HepG2 (cell line): ENCODE measurements around the gene EMC9. TPM values are rescaled to one million over a fixed set of nuclear protein-coding genes. Genes with fewer than 3 reads are reported as not detected.

Source experiments
- BRD4 ChIP-seq: sonication (generic); formaldehyde crosslinking; IDR thresholded peaks from 2 replicates; pipeline ENCODE4 v1.4.0; 2020; ENCODE audit warnings: missing genetic modification reagents
- CREM ChIP-seq, 2 experiments: sonication (generic) in 1 of 2; formaldehyde crosslinking in 1 of 2; IDR thresholded peaks; 2 replicates each; pipeline versions ENCODE4 v1.4.0 to v1.6.1; 2016 to 2020; ENCODE audit warnings: antibody characterized with exemption in 1 of 2, mild to moderate bottlenecking in 1 of 2, missing genetic modification reagents in 1 of 2
- NKX3-1 ChIP-seq: sonication (generic); formaldehyde crosslinking; IDR thresholded peaks from 2 replicates; pipeline ENCODE4 v1.5.0; 2020; ENCODE audit warnings: missing genetic modification reagents
- PRDM15 ChIP-seq: sonication (generic); formaldehyde crosslinking; IDR thresholded peaks from 2 replicates; pipeline ENCODE4 v1.4.0; 2020; ENCODE audit warnings: missing genetic modification reagents
- REPIN1 ChIP-seq: sonication (generic); formaldehyde crosslinking; IDR thresholded peaks from 2 replicates; pipeline ENCODE4 v1.8.0; 2022; ENCODE audit warnings: missing genetic modification reagents, low read depth, mild to moderate bottlenecking, borderline replicate concordance
- RFXAP ChIP-seq: sonication (generic); formaldehyde crosslinking; IDR thresholded peaks from 2 replicates; pipeline ENCODE4 v1.4.0; 2020; ENCODE audit warnings: missing genetic modification reagents, borderline replicate concordance
- SSRP1 ChIP-seq: IDR thresholded peaks from 2 replicates; pipeline ENCODE4 v1.6.1; 2016; ENCODE audit warnings: control low read depth
- STAG1 ChIP-seq: sonication (generic); formaldehyde crosslinking; IDR thresholded peaks from 2 replicates; pipeline ENCODE4 v1.4.0; 2020; ENCODE audit warnings: missing genetic modification reagents
- TFDP1 ChIP-seq: IDR thresholded peaks from 2 replicates; pipeline ENCODE4 v1.6.1; 2016; ENCODE audit warnings: missing compliant biosample characterization, missing genetic modification reagents, borderline replicate concordance
- XBP1 ChIP-seq: sonication (generic); formaldehyde crosslinking; IDR thresholded peaks from 2 replicates; pipeline ENCODE4 v1.5.0; 2020; ENCODE audit warnings: missing genetic modification reagents
- ZC3H13 ChIP-seq: sonication (generic); formaldehyde crosslinking; IDR thresholded peaks from 2 replicates; pipeline ENCODE4 v1.8.1; 2023; ENCODE audit warnings: mild to moderate bottlenecking, missing genetic modification reagents, moderate library complexity
- ZHX1 ChIP-seq: sonication (generic); formaldehyde crosslinking; IDR thresholded peaks from 2 replicates; pipeline ENCODE4 v1.8.1; 2022; ENCODE audit warnings: low read depth, mild to moderate bottlenecking, missing genetic modification reagents
- ZNF556 ChIP-seq: sonication (generic); formaldehyde crosslinking; IDR thresholded peaks from 2 replicates; pipeline ENCODE4 v1.4.0; 2020; ENCODE audit warnings: mild to moderate bottlenecking, missing genetic modification reagents, borderline replicate concordance
- ZNF562 ChIP-seq: sonication (generic); formaldehyde crosslinking; IDR thresholded peaks from 2 replicates; pipeline ENCODE4 v1.8.0; 2022; ENCODE audit warnings: missing genetic modification reagents, borderline replicate concordance
- ZNF598 ChIP-seq: sonication (generic); formaldehyde crosslinking; IDR thresholded peaks from 2 replicates; pipeline ENCODE4 v1.5.1; 2020; ENCODE audit warnings: mild to moderate bottlenecking, missing genetic modification reagents, borderline replicate concordance
- polyA plus RNA-seq, 8 experiments: library from polyadenylated mRNA; depleted of rRNA in 3 of 8; stranded (reverse) in 7 of 8; unstranded in 1 of 8; fragments of >200 nt; fragmentation: Illumina TruSeq in 4 of 8; extraction: Trizol in 4 of 8; gene quantifications; 2 replicates each; pipeline versions ENCODE4 v1.2.1 to v1.2.3, GENCODE V29; 2011 to 2016; ENCODE audit warnings: low read depth in 4 of 8, missing spikeins in 1 of 8, mixed read lengths in 1 of 8; ENCODE audit not compliant: insufficient read depth in 1 of 8
- total RNA-seq, 5 experiments: library from RNA; depleted of rRNA; stranded (reverse); fragments of >200 nt; fragmentation: Illumina TruSeq; extraction: Trizol; gene quantifications; 2 replicates each; pipeline ENCODE4 v1.2.3, GENCODE V29; 2016; ENCODE audit warnings: low read depth in 1 of 5
- TF ChIP-seq, protein P1 (sequence below): conservative IDR thresholded peaks from 2 replicates; pipeline ENCODE4 v1.6.1; 2018; ENCODE audit warnings: missing genetic modification reagents
- TF ChIP-seq, protein P2 (sequence below): sonication (generic); IDR thresholded peaks from 2 replicates; pipeline ENCODE4 v1.6.1; 2016; ENCODE audit warnings: low read depth, borderline replicate concordance

Gene EMC9
- total and polyA plus RNA-seq, 2 of the 13 experiments (the other 11 are each of a cell fraction or from before 2014, with no cell fraction given) = 60.5 to 78.7 TPM

DNA sequence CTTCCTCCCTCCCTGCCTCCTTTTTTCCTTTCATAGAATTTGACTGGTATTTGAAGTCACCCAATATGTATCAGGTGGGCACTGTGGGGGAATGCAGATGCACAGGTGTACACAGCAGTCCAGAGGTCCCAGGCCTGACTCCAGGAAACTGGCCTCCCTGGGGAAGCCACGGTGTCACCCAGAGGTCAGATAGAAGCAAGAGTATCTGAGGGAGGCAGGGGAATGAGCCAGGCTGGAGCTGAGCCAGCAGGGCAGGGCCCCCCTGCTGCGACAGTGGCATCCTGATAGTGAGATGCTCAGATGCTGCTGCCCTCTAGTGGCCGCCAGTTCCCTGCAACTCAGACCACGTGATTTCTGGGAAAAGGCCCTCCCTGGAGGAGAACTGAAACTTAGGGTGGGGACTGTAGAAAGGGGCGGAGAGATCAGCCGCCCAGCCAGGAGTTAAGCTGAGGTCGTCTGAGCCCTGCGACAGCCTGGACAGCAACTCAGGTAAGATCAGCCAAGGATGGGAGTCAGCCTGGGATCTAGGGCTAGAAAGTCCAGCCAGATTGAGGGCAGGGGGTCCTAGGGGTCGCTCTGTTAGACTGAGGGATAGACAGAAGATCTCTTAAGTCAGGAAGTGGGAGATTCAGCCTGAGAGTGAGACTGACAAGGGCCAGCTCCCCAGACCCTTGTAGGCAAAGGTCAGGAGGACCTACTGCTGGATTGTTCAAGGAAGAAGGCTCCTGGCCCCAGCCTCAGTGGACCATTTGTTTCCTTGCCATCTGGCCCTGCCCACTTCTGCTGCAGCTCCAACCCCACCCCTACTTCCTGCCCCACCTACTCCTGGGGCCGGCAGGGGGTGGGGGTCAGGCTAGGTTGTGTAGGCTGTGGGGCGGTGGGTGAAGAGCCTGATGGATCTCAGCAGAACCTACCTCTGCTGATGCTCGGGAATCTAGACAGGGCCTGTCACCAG, 19.7 kb upstream of the EMC9 start, which contains the start of gene IRF9 (continued):
- TF ChIP-seq PRDM15 (CRISPR knock-in tag) (peak; percentile 71; the same call in 1 of the 2 replicates), SSRP1 (CRISPR knock-in tag) (peak; percentile 99), TFDP1 (CRISPR knock-in tag) (peak; percentile 85; the same call in 1 of the 2 replicates), ZC3H13 (CRISPR knock-in tag) (peak; percentile 97), REPIN1 (CRISPR knock-in tag) (peak; percentile 100), CREM (IDR thresholded peaks at IDR 0.05) (peak; percentile 77), CREM (CRISPR knock-in tag; IDR thresholded peaks at IDR 0.05) (no peak; the same call in 1 of the 2 replicates), ZNF562 (no peak), ZHX1 (CRISPR knock-in tag) (peak; percentile 96), RFXAP (CRISPR knock-in tag) (peak; percentile 94; the same call in 1 of the 2 replicates), ZNF598 (peak; percentile 96), STAG1 (CRISPR knock-in tag) (peak; percentile 97), NKX3-1 (CRISPR knock-in tag) (no peak), BRD4 (CRISPR knock-in tag) (no peak; the same call in 1 of the 2 replicates), XBP1 (CRISPR knock-in tag) (0 out of 2 replicates have a peak, but pooled peaks have one; percentile 64), ZNF556 (CRISPR knock-in tag) (peak; percentile 92; the same call in 1 of the 2 replicates)
- TF ChIP-seq, protein P1, sequence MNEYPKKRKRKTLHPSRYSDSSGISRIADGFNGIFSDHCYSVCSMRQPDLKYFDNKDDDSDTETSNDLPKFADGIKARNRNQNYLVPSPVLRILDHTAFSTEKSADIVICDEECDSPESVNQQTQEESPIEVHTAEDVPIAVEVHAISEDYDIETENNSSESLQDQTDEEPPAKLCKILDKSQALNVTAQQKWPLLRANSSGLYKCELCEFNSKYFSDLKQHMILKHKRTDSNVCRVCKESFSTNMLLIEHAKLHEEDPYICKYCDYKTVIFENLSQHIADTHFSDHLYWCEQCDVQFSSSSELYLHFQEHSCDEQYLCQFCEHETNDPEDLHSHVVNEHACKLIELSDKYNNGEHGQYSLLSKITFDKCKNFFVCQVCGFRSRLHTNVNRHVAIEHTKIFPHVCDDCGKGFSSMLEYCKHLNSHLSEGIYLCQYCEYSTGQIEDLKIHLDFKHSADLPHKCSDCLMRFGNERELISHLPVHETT (CRISPR knock-in tag) = peak; percentile 92
- TF ChIP-seq, protein P2, sequence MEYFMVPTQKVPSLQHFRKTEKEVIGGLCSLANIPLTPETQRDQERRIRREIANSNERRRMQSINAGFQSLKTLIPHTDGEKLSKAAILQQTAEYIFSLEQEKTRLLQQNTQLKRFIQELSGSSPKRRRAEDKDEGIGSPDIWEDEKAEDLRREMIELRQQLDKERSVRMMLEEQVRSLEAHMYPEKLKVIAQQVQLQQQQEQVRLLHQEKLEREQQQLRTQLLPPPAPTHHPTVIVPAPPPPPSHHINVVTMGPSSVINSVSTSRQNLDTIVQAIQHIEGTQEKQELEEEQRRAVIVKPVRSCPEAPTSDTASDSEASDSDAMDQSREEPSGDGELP = peak; percentile 83
